ENCODE data around the gene LIN7A.

DNA sequence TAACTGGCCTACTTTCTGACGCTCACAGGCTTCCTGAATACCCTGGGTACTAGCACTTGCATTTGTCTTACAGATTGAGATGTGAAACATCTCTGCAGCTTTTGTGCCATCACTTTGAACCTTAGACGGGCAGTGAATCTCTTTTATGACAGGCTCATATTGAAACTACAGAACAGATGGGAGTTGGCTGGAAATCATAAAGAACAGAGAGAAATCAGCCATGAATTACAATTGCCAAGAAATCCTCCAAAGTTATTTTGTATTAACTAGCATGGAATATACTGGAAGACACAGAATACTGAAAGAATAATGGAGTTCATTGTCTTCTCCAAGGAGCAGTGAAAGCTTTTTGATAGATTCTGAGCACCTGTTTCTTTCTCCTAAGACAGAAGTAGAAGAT is 188.3 kb downstream of the LIN7A start:
- TF ChIP-seq, protein P1, sequence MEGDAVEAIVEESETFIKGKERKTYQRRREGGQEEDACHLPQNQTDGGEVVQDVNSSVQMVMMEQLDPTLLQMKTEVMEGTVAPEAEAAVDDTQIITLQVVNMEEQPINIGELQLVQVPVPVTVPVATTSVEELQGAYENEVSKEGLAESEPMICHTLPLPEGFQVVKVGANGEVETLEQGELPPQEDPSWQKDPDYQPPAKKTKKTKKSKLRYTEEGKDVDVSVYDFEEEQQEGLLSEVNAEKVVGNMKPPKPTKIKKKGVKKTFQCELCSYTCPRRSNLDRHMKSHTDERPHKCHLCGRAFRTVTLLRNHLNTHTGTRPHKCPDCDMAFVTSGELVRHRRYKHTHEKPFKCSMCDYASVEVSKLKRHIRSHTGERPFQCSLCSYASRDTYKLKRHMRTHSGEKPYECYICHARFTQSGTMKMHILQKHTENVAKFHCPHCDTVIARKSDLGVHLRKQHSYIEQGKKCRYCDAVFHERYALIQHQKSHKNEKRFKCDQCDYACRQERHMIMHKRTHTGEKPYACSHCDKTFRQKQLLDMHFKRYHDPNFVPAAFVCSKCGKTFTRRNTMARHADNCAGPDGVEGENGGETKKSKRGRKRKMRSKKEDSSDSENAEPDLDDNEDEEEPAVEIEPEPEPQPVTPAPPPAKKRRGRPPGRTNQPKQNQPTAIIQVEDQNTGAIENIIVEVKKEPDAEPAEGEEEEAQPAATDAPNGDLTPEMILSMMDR (IDR thresholded peaks at IDR 0.05): no peak
- no peak for TF ChIP-seq POLR2A (IDR thresholded peaks at IDR 0.05; ENCODE audit: low read depth)

All from esophagus muscularis mucosa (tissue), 3 donors.